GM23248 (cell line): ENCODE data around the gene GNPDA1. TPM values are rescaled to one million over a fixed set of nuclear protein-coding genes. Genes with fewer than 3 reads are reported as not detected.
A peak's percentile ranks its signal among the peaks of the same experiment; 100 is the strongest.

Source experiments
- DNase-seq: peaks from one replicate; pipeline ENCODE4 v3.0.0-alpha.2; 2015
- H2AFZ ChIP-seq: fragments of 200-600 bp; sonication (generic); 2 replicates; pipeline ENCODE4 v1.6.1; 2016; ENCODE audit warnings: antibody characterized with exemption
- H3F3A ChIP-seq: fragments of 200-600 bp; sonication (generic); 2 replicates; pipeline ENCODE4 v1.6.1; 2016; ENCODE audit warnings: mild to moderate bottlenecking, antibody characterized with exemption, mixed run types; ENCODE audit not compliant: insufficient read depth
- H3K27ac ChIP-seq: fragments of 200-600 bp; sonication (generic); 2 replicates; pipeline ENCODE4 v1.5.1; 2016; ENCODE audit warnings: mild to moderate bottlenecking
- H3K27me3 ChIP-seq: fragments of 200-600 bp; sonication (generic); replicated peaks from 2 replicates; pipeline ENCODE4 v1.6.1; 2016; ENCODE audit warnings: mild to moderate bottlenecking; ENCODE audit not compliant: insufficient read depth
- H3K36me3 ChIP-seq: fragments of 200-600 bp; sonication (generic); 2 replicates; pipeline ENCODE4 v1.6.1; 2016; ENCODE audit warnings: low read depth, mild to moderate bottlenecking
- H3K4me1 ChIP-seq: fragments of 200-600 bp; sonication (generic); 2 replicates; pipeline ENCODE4 v1.6.1; 2016; ENCODE audit warnings: mild to moderate bottlenecking; ENCODE audit not compliant: insufficient read depth
- H3K4me2 ChIP-seq: fragments of 200-600 bp; sonication (generic); one replicate; pipeline ENCODE4 v1.6.1; 2016; ENCODE audit warnings: mild to moderate bottlenecking; ENCODE audit not compliant: unreplicated experiment
- H3K4me3 ChIP-seq: fragments of 200-600 bp; sonication (generic); 2 replicates; pipeline ENCODE4 v1.5.1; 2016; ENCODE audit warnings: mild to moderate bottlenecking
- H3K79me2 ChIP-seq: fragments of 200-600 bp; sonication (generic); 2 replicates; pipeline ENCODE4 v1.6.1; 2016; ENCODE audit warnings: mild to moderate bottlenecking; ENCODE audit not compliant: insufficient read depth
- H3K9ac ChIP-seq: fragments of 200-600 bp; sonication (generic); 2 replicates; pipeline ENCODE4 v1.6.1; 2016; ENCODE audit warnings: mild to moderate bottlenecking
- H3K9me2 ChIP-seq: fragments of 200-600 bp; sonication (generic); 2 replicates; pipeline ENCODE4 v1.6.1; 2016; ENCODE audit warnings: mixed run types, mild to moderate bottlenecking, moderate library complexity; ENCODE audit not compliant: insufficient read depth
- H3K9me3 ChIP-seq: fragments of 200-600 bp; sonication (generic); one replicate; pipeline ENCODE4 v1.6.1; 2017; ENCODE audit warnings: low read depth
- H4K20me1 ChIP-seq: fragments of 200-600 bp; sonication (generic); 2 replicates; pipeline ENCODE4 v1.6.0; 2016; ENCODE audit not compliant: insufficient read depth
- EZH2 ChIP-seq: fragments of 200-600 bp; sonication (generic); IDR thresholded peaks from 2 replicates; pipeline ENCODE4 v1.6.1; 2018; ENCODE audit warnings: antibody characterized with exemption, mild to moderate bottlenecking; ENCODE audit not compliant: insufficient read depth, poor library complexity, severe bottlenecking
- EZH2phosphoT487 ChIP-seq: fragments of 200-600 bp; sonication (generic); IDR thresholded peaks from 2 replicates; pipeline ENCODE4 v1.6.1; 2018; ENCODE audit warnings: antibody characterized with exemption, moderate library complexity, mild to moderate bottlenecking, low read depth; ENCODE audit not compliant: insufficient read depth
- WGBS, 2 experiments: methylation state at CpG; one replicate each; pipeline ENCODE4 v1.1.6; 2015 to 2017; ENCODE audit warnings: low lambda C conversion rate in 2 of 2, low coverage in 1 of 2; ENCODE audit errors: missing lambda C conversion rate in 2 of 2; 5-methylcytosine and 5-hydroxymethylcytosine counted together
- in situ Hi-C: fragments of 300-500 bp; cut with MboI; formaldehyde crosslinking; loops from 2 replicates; pipeline ENCODE4 v1.15.0; 2020
- polyA plus RNA-seq: library from polyadenylated mRNA; unstranded; fragments of >200 nt; fragmentation: Nextera tagmentation; extraction: Ambion mirVana; gene quantifications from 2 replicates; pipeline ENCODE4 v1.2.1, GENCODE V29; 2016
- total RNA-seq: library from RNA; depleted of rRNA; stranded (reverse); fragments of >200 nt; shearing (Covaris generic); gene quantifications from 2 replicates; pipeline ENCODE4 v1.2.3, GENCODE V29; 2014

Gene GNPDA1
- total and polyA plus RNA-seq, 2 experiments from 2014 or later: 27.6 to 28.7 TPM

- no peaks in the 10 kb centered on the region for H3K36me3 ChIP-seq
- no peaks in the 10 kb centered on the region for H3K9me3 ChIP-seq
- no peak overlapping the region for H3K9ac ChIP-seq
- peaks cover 9% of the 10 kb centered on the region; the same call in 1 of the 2 replicates for H3K27me3 ChIP-seq
- H3K4me2 ChIP-seq: no peak overlapping the region
- no peak overlapping the region for H3K4me3 ChIP-seq
- in situ Hi-C loops: no loop called here
- no peak for TF ChIP-seq EZH2phosphoT487
- no peak for TF ChIP-seq EZH2
- H3K27ac ChIP-seq: no peak overlapping the region
- H4K20me1 ChIP-seq: no peaks in the 10 kb centered on the region
- DNase-seq: no peak
- H3F3A ChIP-seq: no peaks in the 10 kb centered on the region
- WGBS, 2 experiments: 40 to 65% methylated on average over 2 of the region's 2 CpGs
- H3K4me1 ChIP-seq: no peaks in the 10 kb centered on the region
- H3K9me2 ChIP-seq: no peaks in the 10 kb centered on the region
- no peaks in the 10 kb centered on the region for H3K79me2 ChIP-seq
- no peak overlapping the region for H2AFZ ChIP-seq
Observed at GRCh38 chr5:142032150-142032549, 19.3 kb upstream of the GNPDA1 start.

GRCh38 chr5:142025637-142026036 is 12.8 kb upstream of the GNPDA1 start:
- 67% methylated on average over 8 of the region's 8 CpGs for WGBS, 2 experiments
- Histone ChIP-seq H3F3A (peaks cover 22% of the 10 kb centered on the region), H3K4me3 (peak overlapping the region; percentile 73)

GRCh38 chr5:142024771-142025304 is 12.0 kb upstream of the GNPDA1 start:
- H3K27me3 ChIP-seq: no peaks in the 10 kb centered on the region
- 1% methylated on average over 26 of the region's 26 CpGs for WGBS, 2 experiments
- no peaks in the 10 kb centered on the region for H4K20me1 ChIP-seq
- peaks cover 5% of the 10 kb centered on the region; the same call in 1 of the 2 replicates for H3K4me1 ChIP-seq
- DNase-seq: peak; percentile 94
- H3K36me3 ChIP-seq: no peaks in the 10 kb centered on the region
- no peaks in the 10 kb centered on the region for H3K9me3 ChIP-seq
- H2AFZ ChIP-seq: peak overlapping the region; percentile 95
- H3K4me3 ChIP-seq: peak overlapping the region; percentile 73
- peak overlapping the region; percentile 79 for H3K27ac ChIP-seq
- peaks cover 22% of the 10 kb centered on the region for H3F3A ChIP-seq
- H3K79me2 ChIP-seq: no peaks in the 10 kb centered on the region
- H3K9ac ChIP-seq: peak overlapping the region; percentile 77
- in situ Hi-C loops: loop anchor here (25.0 kb wide), 1 partner anchor 537 kb away; no protein-coding TSS in a partner anchor
- peak overlapping the region; percentile 87 for H3K4me2 ChIP-seq
- TF ChIP-seq EZH2: no peak
- TF ChIP-seq EZH2phosphoT487: no peak
- no peaks in the 10 kb centered on the region for H3K9me2 ChIP-seq

More at GRCh38 chr5:142025637-142026036, 12.8 kb upstream of the GNPDA1 start:
- TF ChIP-seq EZH2: no peak
- no peak for TF ChIP-seq EZH2phosphoT487
- in situ Hi-C loops: no loop called here
- no peaks in the 10 kb centered on the region for H4K20me1 ChIP-seq
- H2AFZ ChIP-seq: peak overlapping the region; percentile 95
- H3K36me3 ChIP-seq: no peaks in the 10 kb centered on the region
- H3K27ac ChIP-seq: no peak overlapping the region
- H3K27me3 ChIP-seq: peaks cover 4% of the 10 kb centered on the region; the same call in 1 of the 2 replicates
- peaks cover 5% of the 10 kb centered on the region; the same call in 1 of the 2 replicates for H3K4me1 ChIP-seq
- no peaks in the 10 kb centered on the region for H3K79me2 ChIP-seq
- no peaks in the 10 kb centered on the region for H3K9me2 ChIP-seq
- no peak for DNase-seq
- peak overlapping the region; percentile 77; the same call in 1 of the 2 replicates for H3K9ac ChIP-seq
- no peaks in the 10 kb centered on the region for H3K9me3 ChIP-seq
- H3K4me2 ChIP-seq: peak overlapping the region; percentile 87

- H3K4me3 ChIP-seq: no peak overlapping the region
- TF ChIP-seq EZH2 (no peak), EZH2phosphoT487 (no peak)
- no peak for DNase-seq
- no peak overlapping the region for H3K4me2 ChIP-seq
- H3K27ac ChIP-seq: no peak overlapping the region
- H3K27me3 ChIP-seq: no peaks in the 10 kb centered on the region
- H3K4me1 ChIP-seq: peaks cover 5% of the 10 kb centered on the region; the same call in 1 of the 2 replicates
- H3K9me2 ChIP-seq: no peaks in the 10 kb centered on the region
- in situ Hi-C loops: loop anchor here (25.0 kb wide), 1 partner anchor 538 kb away; no protein-coding TSS in a partner anchor
- WGBS, 2 experiments: 80 to 84% methylated on average over 6 of the region's 6 CpGs
- H3K9me3 ChIP-seq: no peaks in the 10 kb centered on the region
- peaks cover 22% of the 10 kb centered on the region for H3F3A ChIP-seq
- no peak overlapping the region for H3K9ac ChIP-seq
- no peaks in the 10 kb centered on the region for H3K36me3 ChIP-seq
- peak overlapping the region; percentile 95; the same call in 1 of the 2 replicates for H2AFZ ChIP-seq
- no peaks in the 10 kb centered on the region for H4K20me1 ChIP-seq
- H3K79me2 ChIP-seq: no peaks in the 10 kb centered on the region
Observed at GRCh38 chr5:142023836-142024235, 11.0 kb upstream of the GNPDA1 start.
